Adrenal gland (tissue), 5 donors: ENCODE measurements around the gene RAD51B.

Source experiments
- POLR2A ChIP-seq, 2 donors: fragments of 450-650 bp; IDR thresholded peaks; one replicate each; pipeline ENCODE4 v1.6.1; 2017; ENCODE audit warnings: antibody characterized with exemption in 2 of 2, mild to moderate bottlenecking in 2 of 2, moderate library complexity in 1 of 2
- TF ChIP-seq, protein P1 (sequence below), 6 experiments: fragments of 450-650 bp in 4 of 6; fragments of 200-600 bp in 2 of 6; sonication (generic) in 1 of 6; IDR thresholded peaks; 1 replicate in 5 of 6; 2 replicates in 1 of 6; pipeline versions ENCODE4 v1.5.1 to v1.8.0; 2016 to 2021; ENCODE audit warnings: antibody characterized with exemption in 6 of 6, mild to moderate bottlenecking in 2 of 6, moderate library complexity in 1 of 6
- donor health status: DM: no; HTN: no; CAD: no.

DNA sequence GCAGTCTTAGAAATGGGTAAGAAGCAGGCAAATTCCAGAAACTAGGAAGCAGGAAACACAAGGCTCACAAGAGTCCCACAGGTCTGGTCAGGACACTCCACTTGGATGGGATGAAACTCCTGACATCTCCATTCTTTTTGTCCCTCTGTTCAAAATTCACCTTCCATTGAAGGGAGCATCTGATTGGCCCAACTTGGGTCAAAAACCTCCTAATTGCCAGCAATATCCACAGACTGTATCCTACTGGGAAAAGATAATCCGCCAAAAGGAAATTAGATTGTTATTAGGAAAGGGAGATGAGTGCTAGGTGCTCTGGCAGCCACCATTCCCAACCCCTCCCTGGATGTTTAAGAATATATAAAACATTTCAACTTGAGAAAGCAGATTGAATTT, 716.4 kb downstream of the RAD51B start:
- TF ChIP-seq, protein P1, sequence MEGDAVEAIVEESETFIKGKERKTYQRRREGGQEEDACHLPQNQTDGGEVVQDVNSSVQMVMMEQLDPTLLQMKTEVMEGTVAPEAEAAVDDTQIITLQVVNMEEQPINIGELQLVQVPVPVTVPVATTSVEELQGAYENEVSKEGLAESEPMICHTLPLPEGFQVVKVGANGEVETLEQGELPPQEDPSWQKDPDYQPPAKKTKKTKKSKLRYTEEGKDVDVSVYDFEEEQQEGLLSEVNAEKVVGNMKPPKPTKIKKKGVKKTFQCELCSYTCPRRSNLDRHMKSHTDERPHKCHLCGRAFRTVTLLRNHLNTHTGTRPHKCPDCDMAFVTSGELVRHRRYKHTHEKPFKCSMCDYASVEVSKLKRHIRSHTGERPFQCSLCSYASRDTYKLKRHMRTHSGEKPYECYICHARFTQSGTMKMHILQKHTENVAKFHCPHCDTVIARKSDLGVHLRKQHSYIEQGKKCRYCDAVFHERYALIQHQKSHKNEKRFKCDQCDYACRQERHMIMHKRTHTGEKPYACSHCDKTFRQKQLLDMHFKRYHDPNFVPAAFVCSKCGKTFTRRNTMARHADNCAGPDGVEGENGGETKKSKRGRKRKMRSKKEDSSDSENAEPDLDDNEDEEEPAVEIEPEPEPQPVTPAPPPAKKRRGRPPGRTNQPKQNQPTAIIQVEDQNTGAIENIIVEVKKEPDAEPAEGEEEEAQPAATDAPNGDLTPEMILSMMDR (IDR thresholded peaks at IDR 0.05), result no peak
- no peak for TF ChIP-seq POLR2A (IDR thresholded peaks at IDR 0.05)
